WERI-Rb-1 (cell line): ENCODE results near the gene FAM234B.
"Not testable (repeated sequence)": the region's sequence is repeated elsewhere in the genome, so short reads cannot be mapped to it uniquely, and the experiment has no call there.

ENCODE experiments used
- DNase-seq: peaks from one replicate; pipeline ENCODE4 v3.0.0-alpha.2; 2020
- H3K27ac ChIP-seq: fragments of 250-450 bp; sonication (Bioruptor Pico); 2 replicates; pipeline ENCODE4 v1.5.1; 2020; ENCODE audit warnings: mild to moderate bottlenecking, moderate library complexity
- H3K27me3 ChIP-seq: fragments of 250-450 bp; sonication (Bioruptor Pico); 2 replicates; pipeline ENCODE4 v1.5.1; 2021; ENCODE audit warnings: mild to moderate bottlenecking, low read depth, moderate library complexity; ENCODE audit not compliant: insufficient read depth, severe bottlenecking
- H3K36me3 ChIP-seq: fragments of 250-450 bp; sonication (Bioruptor Pico); 2 replicates; pipeline ENCODE4 v1.5.1; 2020; ENCODE audit warnings: mild to moderate bottlenecking, moderate library complexity
- H3K4me3 ChIP-seq: 2 replicates; pipeline ENCODE4 v1.5.1; 2011; ENCODE audit warnings: low read depth, mild to moderate bottlenecking, control low read depth, low read length
- H3K9me3 ChIP-seq: fragments of 250-450 bp; sonication (Bioruptor Pico); 2 replicates; pipeline ENCODE4 v1.5.1; 2021; ENCODE audit warnings: mild to moderate bottlenecking, moderate library complexity; ENCODE audit not compliant: severe bottlenecking
- CTCF ChIP-seq: IDR thresholded peaks from 2 replicates; pipeline ENCODE4 v1.5.1; 2011; ENCODE audit warnings: low read depth, mild to moderate bottlenecking, control low read depth, inconsistent platforms, low read length

The FAM234B gene

GRCh38 chr12:13032164-13032563, 12.0 kb upstream of the FAM234B start:
- TF ChIP-seq CTCF = no peak
- H3K27me3 ChIP-seq = no peaks in the 10 kb centered on the region

GRCh38 chr12:13033476-13033875, 10.7 kb upstream of the FAM234B start:
- DNase-seq = no peak
- no peaks in the 10 kb centered on the region for H3K27me3 ChIP-seq
- no peaks in the 10 kb centered on the region for H3K9me3 ChIP-seq
- no peaks in the 10 kb centered on the region for H3K36me3 ChIP-seq
- TF ChIP-seq CTCF = no peak
- H3K4me3 ChIP-seq = no peak overlapping the region
- no peak overlapping the region; the same call in 1 of the 2 replicates for H3K27ac ChIP-seq

More at GRCh38 chr12:13032164-13032563, 12.0 kb upstream of the FAM234B start:
- Histone ChIP-seq H3K27ac (peak overlapping the region; percentile 93), H3K4me3 (no peak overlapping the region), H3K9me3 (no peaks in the 10 kb centered on the region), H3K36me3 (no peaks in the 10 kb centered on the region)
- DNase-seq = no peak

GRCh38 chr12:13035335-13035734, 8.8 kb upstream of the FAM234B start:
- not testable (repeated sequence) for H3K27ac ChIP-seq, H3K4me3 ChIP-seq, DNase-seq, H3K36me3 ChIP-seq, H3K9me3 ChIP-seq, H3K27me3 ChIP-seq

- no peak for DNase-seq
- H3K36me3 ChIP-seq = no peaks in the 10 kb centered on the region
These were observed 7.3 kb upstream of the FAM234B start for GRCh38 chr12:13036881-13037280.

GRCh38 chr12:13038491-13039161, 5.6 kb upstream of the FAM234B start:
- no peak for TF ChIP-seq CTCF
- no peak overlapping the region for H3K27ac ChIP-seq
- H3K4me3 ChIP-seq = no peak overlapping the region
- H3K27me3 ChIP-seq = no peaks in the 10 kb centered on the region
- no peak for DNase-seq
- H3K9me3 ChIP-seq = no peaks in the 10 kb centered on the region
- no peaks in the 10 kb centered on the region for H3K36me3 ChIP-seq

More at GRCh38 chr12:13036881-13037280, 7.3 kb upstream of the FAM234B start:
- Histone ChIP-seq H3K27me3 (no peaks in the 10 kb centered on the region), H3K27ac (no peak overlapping the region), H3K4me3 (no peak overlapping the region), H3K9me3 (no peaks in the 10 kb centered on the region)
- no peak for TF ChIP-seq CTCF

- peak overlapping the region; percentile 6; the same call in 1 of the 2 replicates for H3K27ac ChIP-seq
- DNase-seq = no peak
- no peaks in the 10 kb centered on the region for H3K9me3 ChIP-seq
These were observed 4.7 kb upstream of the FAM234B start for GRCh38 chr12:13039328-13039956.

More at GRCh38 chr12:13039328-13039956, 4.7 kb upstream of the FAM234B start:
- no peaks in the 10 kb centered on the region for H3K27me3 ChIP-seq
- H3K4me3 ChIP-seq = no peak overlapping the region
- TF ChIP-seq CTCF = no peak
- H3K36me3 ChIP-seq = peaks cover 2% of the 10 kb centered on the region; the same call in 1 of the 2 replicates
